H9 (cell line): ENCODE measurements around the gene SLC9A9. TPM values are rescaled to one million over a fixed set of nuclear protein-coding genes. Genes with fewer than 3 reads are reported as not detected.

ENCODE experiments used
- DNase-seq: peaks from one replicate; pipeline ENCODE4 v3.0.0-alpha.2; 2017
- H2AFZ ChIP-seq: one replicate; pipeline ENCODE4 v1.6.1; 2013; ENCODE audit warnings: mild to moderate bottlenecking, low read length, control low read depth, moderate library complexity
- H2AK5ac ChIP-seq: 2 replicates; pipeline ENCODE4 v1.6.1; 2013; ENCODE audit warnings: low read length, control low read depth, mixed read lengths; ENCODE audit not compliant: insufficient read length
- H2BK120ac ChIP-seq: one replicate; pipeline ENCODE4 v1.6.1; 2013; ENCODE audit warnings: low read depth, mild to moderate bottlenecking, low read length, control low read depth, inconsistent platforms; ENCODE audit not compliant: poor library complexity, severe bottlenecking
- H2BK12ac ChIP-seq: 2 replicates; pipeline ENCODE4 v1.6.1; 2013; ENCODE audit warnings: low read length, control low read depth, mixed read lengths, low read depth; ENCODE audit not compliant: insufficient read length
- H2BK15ac ChIP-seq: 2 replicates; pipeline ENCODE4 v1.6.1; 2013; ENCODE audit warnings: low read depth, low read length, control low read depth
- H2BK20ac ChIP-seq: one replicate; pipeline ENCODE4 v1.6.1; 2013; ENCODE audit warnings: low read depth, mild to moderate bottlenecking, low read length, control low read depth, inconsistent platforms; ENCODE audit not compliant: poor library complexity, severe bottlenecking
- H2BK5ac ChIP-seq: 2 replicates; pipeline ENCODE4 v1.6.1; 2013; ENCODE audit warnings: low read length, control low read depth, mixed read lengths; ENCODE audit not compliant: insufficient read length
- H3K14ac ChIP-seq: 2 replicates; pipeline ENCODE4 v1.6.1; 2013; ENCODE audit warnings: low read length, control low read depth; ENCODE audit not compliant: insufficient read depth
- H3K18ac ChIP-seq: 2 replicates; pipeline ENCODE4 v1.6.1; 2013; ENCODE audit warnings: low read depth, mild to moderate bottlenecking, mixed read lengths, low read length, control low read depth; ENCODE audit not compliant: insufficient read length
- H3K23ac ChIP-seq: 2 replicates; pipeline ENCODE4 v1.6.1; 2013; ENCODE audit warnings: low read length, control low read depth, mixed read lengths, low read depth; ENCODE audit not compliant: insufficient read length
- H3K23me2 ChIP-seq: 2 replicates; pipeline ENCODE4 v1.6.1; 2013; ENCODE audit warnings: low read depth, mild to moderate bottlenecking, mixed read lengths, low read length, control low read depth; ENCODE audit not compliant: insufficient read length, poor library complexity, severe bottlenecking
- H3K27ac ChIP-seq: 2 replicates; pipeline ENCODE4 v1.5.1; 2013; ENCODE audit warnings: low read length, control low read depth, mixed read lengths, low read depth; ENCODE audit not compliant: insufficient read length
- H3K27me3 ChIP-seq: 2 replicates; pipeline ENCODE4 v1.6.1; 2013; ENCODE audit warnings: low read length, control low read depth, inconsistent platforms; ENCODE audit not compliant: insufficient read depth
- H3K4ac ChIP-seq: 2 replicates; pipeline ENCODE4 v1.6.1; 2013; ENCODE audit warnings: low read depth, mild to moderate bottlenecking, control low read depth, inconsistent platforms, low read length, moderate library complexity
- H3K4me1 ChIP-seq: 2 replicates; pipeline ENCODE4 v1.6.1; 2013; ENCODE audit warnings: low read length, control low read depth, inconsistent platforms; ENCODE audit not compliant: insufficient read depth
- H3K4me2 ChIP-seq: 2 replicates; pipeline ENCODE4 v1.6.1; 2013; ENCODE audit warnings: low read length, control low read depth, mixed read lengths; ENCODE audit not compliant: insufficient read length, insufficient read depth
- H3K56ac ChIP-seq: 2 replicates; pipeline ENCODE4 v1.6.1; 2013; ENCODE audit warnings: low read depth, mild to moderate bottlenecking, mixed read lengths, low read length, control low read depth; ENCODE audit not compliant: insufficient read length
- H3K79me1 ChIP-seq: 2 replicates; pipeline ENCODE4 v1.6.1; 2013; ENCODE audit warnings: low read depth, mild to moderate bottlenecking, moderate library complexity, low read length, control low read depth, inconsistent platforms; ENCODE audit not compliant: insufficient read depth, poor library complexity, severe bottlenecking
- H3K79me2 ChIP-seq: 2 replicates; pipeline ENCODE4 v1.6.1; 2013; ENCODE audit warnings: low read length, control low read depth, inconsistent platforms; ENCODE audit not compliant: insufficient read depth
- H3K9ac ChIP-seq: 2 replicates; pipeline ENCODE4 v1.6.1; 2013; ENCODE audit warnings: low read length, control low read depth, mixed read lengths; ENCODE audit not compliant: insufficient read length; ENCODE audit errors: extremely low read depth
- H3K9me3 ChIP-seq: one replicate; pipeline ENCODE4 v1.6.1; 2013; ENCODE audit warnings: low read depth, low read length, inconsistent platforms; ENCODE audit not compliant: control insufficient read depth
- H3T11ph ChIP-seq: one replicate; pipeline ENCODE4 v1.6.1; 2013; ENCODE audit warnings: mild to moderate bottlenecking, low read length, control low read depth, inconsistent platforms
- H4K20me1 ChIP-seq: one replicate; pipeline ENCODE4 v1.6.1; 2013; ENCODE audit not compliant: control insufficient read depth, insufficient read length, insufficient read depth
- H4K5ac ChIP-seq: 2 replicates; pipeline ENCODE4 v1.6.1; 2013; ENCODE audit warnings: low read depth, mild to moderate bottlenecking, mixed read lengths, low read length, control low read depth; ENCODE audit not compliant: insufficient read length
- H4K8ac ChIP-seq: replicated peaks from 2 replicates; pipeline ENCODE4 v1.6.1; 2013; ENCODE audit warnings: low read length, control low read depth, mixed read lengths, low read depth; ENCODE audit not compliant: insufficient read length
- H4K91ac ChIP-seq: 2 replicates; pipeline ENCODE4 v1.6.1; 2013; ENCODE audit warnings: low read depth, mild to moderate bottlenecking, moderate library complexity, mixed read lengths, low read length, control low read depth; ENCODE audit not compliant: insufficient read length
- H3K27ac Mint-ChIP-seq, 3 experiments: 2 replicates in 2 of 3; 3 replicates in 1 of 3; pipeline ENCODE4 v1.8.0; 2020 to 2021; ENCODE audit warnings: mixed read lengths in 3 of 3, mild to moderate bottlenecking in 1 of 3, moderate library complexity in 1 of 3
- H3K27me3 Mint-ChIP-seq: 2 replicates; pipeline ENCODE4 v1.8.0; 2021; ENCODE audit warnings: low read depth, mild to moderate bottlenecking, moderate library complexity, mixed read lengths
- H3K36me3 Mint-ChIP-seq, 3 experiments: 2 replicates in 2 of 3; 3 replicates in 1 of 3; pipeline ENCODE4 v1.8.0; 2020 to 2021; ENCODE audit warnings: low read depth in 3 of 3, mixed read lengths in 3 of 3; ENCODE audit not compliant: insufficient read depth in 1 of 3
- H3K4me1 Mint-ChIP-seq, 2 experiments: 2 replicates each; pipeline ENCODE4 v1.8.0; 2020; ENCODE audit warnings: mixed read lengths in 2 of 2
- H3K4me3 Mint-ChIP-seq, 2 experiments: 2 replicates in 1 of 2; 3 replicates in 1 of 2; pipeline ENCODE4 v1.8.0; 2020 to 2021; ENCODE audit warnings: mild to moderate bottlenecking in 2 of 2, mixed read lengths in 2 of 2, moderate library complexity in 1 of 2
- H3K9me3 Mint-ChIP-seq, 2 experiments: 2 replicates in 1 of 2; 3 replicates in 1 of 2; pipeline ENCODE4 v1.8.0; 2020; ENCODE audit warnings: mild to moderate bottlenecking in 2 of 2, mixed read lengths in 2 of 2, moderate library complexity in 1 of 2
- CTCF ChIP-seq: fragments of 200-600 bp; sonication (generic); conservative IDR thresholded peaks from 3 replicates; pipeline ENCODE4 v1.8.0; 2021; ENCODE audit warnings: antibody characterized with exemption, mild to moderate bottlenecking
- WGBS: extraction: QIAGEN DNeasy Blood & Tissue Kit; methylation state at CpG from one replicate; pipeline ENCODE4 v1.1.7; 2013; ENCODE audit warnings: missing lambda C conversion rate, low lambda C conversion rate, mixed read lengths; ENCODE audit not compliant: insufficient read length; ENCODE audit errors: extremely low coverage; 5-methylcytosine and 5-hydroxymethylcytosine counted together
- total RNA-seq: library from RNA; stranded (reverse); gene quantifications from 2 replicates; pipeline ENCODE4 v1.2.1, GENCODE V29; 2021

Gene SLC9A9
- total RNA-seq, 1 experiment from 2014 or later, result 0.35 TPM

GRCh38 chr3:143237077-143237627, 611.1 kb downstream of the SLC9A9 start:
- H3K27me3 Mint-ChIP-seq, result no peaks in the 10 kb centered on the region
- Histone ChIP-seq H3K4ac (no peak overlapping the region), H2BK120ac (no peak overlapping the region), H3K9me3 (no peaks in the 10 kb centered on the region), H4K91ac (no peak overlapping the region), H3K18ac (no peak overlapping the region), H4K8ac (no peak overlapping the region), H3K4me1 (no peaks in the 10 kb centered on the region), H3K14ac (no peak overlapping the region), H2BK12ac (no peak overlapping the region), H2BK20ac (no peak overlapping the region), H3K27ac (no peak overlapping the region), H3K9ac (no peak overlapping the region), H3K79me2 (no peaks in the 10 kb centered on the region), H3T11ph (no peak overlapping the region), H3K4me2 (no peak overlapping the region), H4K20me1 (no peaks in the 10 kb centered on the region), H4K5ac (no peak overlapping the region), H3K56ac (no peak overlapping the region), H3K23ac (no peak overlapping the region), H2AK5ac (no peak overlapping the region), H3K27me3 (no peaks in the 10 kb centered on the region), H3K79me1 (no peaks in the 10 kb centered on the region), H3K23me2 (no peaks in the 10 kb centered on the region), H2BK5ac (no peak overlapping the region), H2BK15ac (no peak overlapping the region), H2AFZ (no peak overlapping the region)
- no CpG with 5 or more reads among the region's 8 CpGs for WGBS
- H3K27ac Mint-ChIP-seq, result no peak overlapping the region
- no peak for TF ChIP-seq CTCF
- H3K36me3 Mint-ChIP-seq, result no peaks in the 10 kb centered on the region; a peak in 1 of 7 replicates
- H3K4me3 Mint-ChIP-seq, result no peak overlapping the region
- no peaks in the 10 kb centered on the region; a peak in 2 of 5 replicates for H3K9me3 Mint-ChIP-seq
- H3K4me1 Mint-ChIP-seq, result peaks cover 2 to 5% of the 10 kb centered on the region in 2 experiments; a peak in 3 of 4 replicates
- DNase-seq, result no peak
